H7 (cell line): ENCODE results near the gene DPH1. TPM values are rescaled to one million over a fixed set of nuclear protein-coding genes. Genes with fewer than 3 reads are reported as not detected.

ENCODE experiments used
- DNase-seq: peaks from one replicate; pipeline ENCODE4 v3.0.0; 2012
- H3K27me3 ChIP-seq: 2 replicates; pipeline ENCODE4 v1.6.0; 2011; ENCODE audit warnings: mild to moderate bottlenecking, low read length; ENCODE audit not compliant: control insufficient read depth, insufficient read depth
- H3K36me3 ChIP-seq: replicated peaks from 2 replicates; pipeline ENCODE4 v1.5.1; 2011; ENCODE audit warnings: low read length; ENCODE audit not compliant: control insufficient read depth, insufficient read depth
- H3K4me3 ChIP-seq: 2 replicates; pipeline ENCODE4 v1.5.1; 2011; ENCODE audit warnings: low read depth, mild to moderate bottlenecking, control low read depth, low read length, moderate library complexity; ENCODE audit not compliant: insufficient read depth
- total RNA-seq: library from RNA; depleted of rRNA; stranded (reverse); fragments of >200 nt; shearing (Covaris generic); gene quantifications from 2 replicates; pipeline ENCODE4 v1.2.3, GENCODE V29; 2014

The DPH1 gene
- total RNA-seq, 1 experiment from 2014 or later: 37.0 TPM

DNA sequence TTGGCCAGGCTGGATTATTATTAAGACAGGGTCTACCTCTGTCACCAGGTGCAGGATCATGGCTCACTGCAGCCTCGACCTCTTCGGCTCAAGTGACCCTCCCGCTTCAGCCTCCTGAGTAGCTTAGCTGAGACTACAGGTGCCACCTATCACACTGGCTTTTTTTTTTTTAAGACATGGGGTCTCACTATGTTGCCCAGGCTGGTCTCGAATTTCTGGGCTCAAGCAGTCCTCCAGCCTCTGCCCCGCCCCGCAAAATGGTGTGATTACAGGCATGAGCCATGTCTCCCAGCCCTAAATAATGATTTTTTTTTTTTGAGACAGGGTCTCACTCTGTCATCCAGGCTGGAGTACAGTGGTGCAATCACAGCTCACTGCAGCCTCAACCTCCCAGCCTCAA is 17.6 kb downstream of the DPH1 start:
- DNase-seq: no peak
- Histone ChIP-seq H3K4me3 (no peak overlapping the region), H3K27me3 (peaks cover 35% of the 10 kb centered on the region), H3K36me3 (peaks cover 4% of the 10 kb centered on the region)

DNA sequence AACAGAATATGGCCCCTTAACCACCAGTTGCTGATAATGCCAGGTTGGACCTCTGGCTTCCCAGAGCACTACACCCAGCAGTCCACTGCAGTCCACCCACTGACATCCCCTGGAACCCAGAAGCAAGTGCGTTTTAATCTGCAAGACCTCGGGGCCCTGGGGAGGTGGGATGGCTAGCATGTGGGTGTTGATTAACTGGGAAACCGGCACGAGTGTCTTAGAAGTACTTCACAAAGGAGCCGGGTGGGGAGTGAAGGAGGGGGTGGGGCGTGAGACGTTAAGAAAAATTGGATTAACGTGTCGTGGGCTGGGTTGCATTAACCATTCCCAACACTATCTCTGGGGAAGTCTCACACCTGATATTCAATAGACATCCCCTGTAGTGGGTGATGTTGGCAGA is 18.9 kb downstream of the DPH1 start:
- DNase-seq: no peak
- no peak overlapping the region for H3K4me3 ChIP-seq
- H3K36me3 ChIP-seq: no peaks in the 10 kb centered on the region
- H3K27me3 ChIP-seq: peaks cover 45% of the 10 kb centered on the region

DNA sequence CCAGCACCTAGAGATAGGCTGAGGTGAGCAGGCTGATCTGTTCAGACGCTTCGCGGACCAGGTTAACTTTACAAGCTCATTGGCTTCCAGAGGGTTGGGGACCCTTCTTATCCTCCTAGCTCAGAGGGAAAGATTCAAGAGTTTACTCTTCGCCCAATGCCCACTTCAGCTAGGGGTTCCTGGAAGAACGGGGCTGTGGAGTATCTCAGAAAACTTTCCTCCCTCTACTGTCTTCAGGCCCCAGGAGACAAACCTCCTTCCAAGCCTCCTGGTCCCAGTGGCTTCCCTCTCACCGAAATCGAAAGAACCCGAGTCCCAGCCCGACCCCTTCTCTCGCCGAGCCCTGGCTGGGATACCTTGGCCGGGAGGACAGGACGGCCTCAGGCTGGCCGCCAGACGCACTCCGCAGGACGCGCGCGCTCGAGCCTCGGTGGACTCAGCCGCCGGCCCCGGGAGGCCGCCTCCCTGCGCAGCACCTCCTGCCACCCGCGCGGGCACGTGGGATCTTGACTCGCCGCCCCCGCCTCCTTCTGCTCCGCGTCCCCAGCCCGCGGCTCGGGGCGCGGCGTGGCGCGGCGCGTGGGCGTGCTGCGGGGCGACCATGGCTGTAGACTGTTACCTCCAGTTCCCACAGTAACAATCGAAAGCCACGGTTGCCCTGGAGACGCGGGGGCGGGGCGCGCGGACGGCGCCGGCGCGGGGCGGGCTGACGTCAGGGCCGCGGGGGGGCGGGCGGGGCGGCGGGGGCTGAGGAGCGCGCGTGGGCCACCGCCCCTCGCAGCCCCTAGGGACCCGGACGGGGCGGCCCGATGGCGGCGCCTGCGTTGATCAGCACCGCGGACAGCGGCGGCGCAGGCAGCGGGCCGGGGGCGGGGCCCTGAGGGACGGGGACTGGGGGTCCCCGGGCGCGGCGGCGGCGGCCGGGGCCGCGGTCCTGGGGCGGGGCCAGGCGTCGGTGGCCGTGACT is 19.7 kb downstream of the DPH1 start:
- no peaks in the 10 kb centered on the region for H3K36me3 ChIP-seq
- DNase-seq: peak; percentile 99
- H3K4me3 ChIP-seq: peak overlapping the region; percentile 30
- H3K27me3 ChIP-seq: peaks cover 53% of the 10 kb centered on the region

GRCh38 chr17:2050300-2051060 is 20.5 kb downstream of the DPH1 start:
- DNase-seq: peak; percentile 89
- Histone ChIP-seq H3K36me3 (no peaks in the 10 kb centered on the region), H3K4me3 (peak overlapping the region; percentile 30), H3K27me3 (peaks cover 61% of the 10 kb centered on the region)

GRCh38 chr17:2051061-2051932 is 21.3 kb downstream of the DPH1 start:
- H3K27me3 ChIP-seq: peaks cover 68% of the 10 kb centered on the region
- peak overlapping the region; percentile 14; the same call in 1 of the 2 replicates for H3K4me3 ChIP-seq
- no peaks in the 10 kb centered on the region for H3K36me3 ChIP-seq
- peak; percentile 80 for DNase-seq

- Histone ChIP-seq H3K4me3 (no peak overlapping the region), H3K36me3 (no peaks in the 10 kb centered on the region), H3K27me3 (peaks cover 75% of the 10 kb centered on the region)
- no peak for DNase-seq
These were observed 22.1 kb downstream of the DPH1 start for GRCh38 chr17:2051933-2052559.

- Histone ChIP-seq H3K36me3 (no peaks in the 10 kb centered on the region), H3K27me3 (peaks cover 82% of the 10 kb centered on the region), H3K4me3 (peak overlapping the region; percentile 41)
- DNase-seq: peak; percentile 91
These were observed 23.7 kb downstream of the DPH1 start for GRCh38 chr17:2053380-2054261.

DNA sequence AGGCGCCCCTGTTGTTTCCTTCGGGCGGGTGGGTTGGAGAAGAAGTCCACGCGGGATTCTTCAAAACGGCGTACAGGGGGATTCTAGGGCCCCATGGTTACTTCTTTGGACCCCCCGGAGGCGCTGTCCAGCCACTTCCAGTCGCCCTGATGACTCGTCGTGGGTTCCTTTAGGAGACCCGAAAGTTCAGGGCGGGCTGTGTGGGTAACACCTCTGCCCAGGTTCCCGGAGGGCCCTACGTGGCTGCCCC is 24.2 kb downstream of the DPH1 start:
- Histone ChIP-seq H3K4me3 (peak overlapping the region; percentile 41), H3K27me3 (peaks cover 78% of the 10 kb centered on the region), H3K36me3 (no peaks in the 10 kb centered on the region)
- no peak for DNase-seq

DNA sequence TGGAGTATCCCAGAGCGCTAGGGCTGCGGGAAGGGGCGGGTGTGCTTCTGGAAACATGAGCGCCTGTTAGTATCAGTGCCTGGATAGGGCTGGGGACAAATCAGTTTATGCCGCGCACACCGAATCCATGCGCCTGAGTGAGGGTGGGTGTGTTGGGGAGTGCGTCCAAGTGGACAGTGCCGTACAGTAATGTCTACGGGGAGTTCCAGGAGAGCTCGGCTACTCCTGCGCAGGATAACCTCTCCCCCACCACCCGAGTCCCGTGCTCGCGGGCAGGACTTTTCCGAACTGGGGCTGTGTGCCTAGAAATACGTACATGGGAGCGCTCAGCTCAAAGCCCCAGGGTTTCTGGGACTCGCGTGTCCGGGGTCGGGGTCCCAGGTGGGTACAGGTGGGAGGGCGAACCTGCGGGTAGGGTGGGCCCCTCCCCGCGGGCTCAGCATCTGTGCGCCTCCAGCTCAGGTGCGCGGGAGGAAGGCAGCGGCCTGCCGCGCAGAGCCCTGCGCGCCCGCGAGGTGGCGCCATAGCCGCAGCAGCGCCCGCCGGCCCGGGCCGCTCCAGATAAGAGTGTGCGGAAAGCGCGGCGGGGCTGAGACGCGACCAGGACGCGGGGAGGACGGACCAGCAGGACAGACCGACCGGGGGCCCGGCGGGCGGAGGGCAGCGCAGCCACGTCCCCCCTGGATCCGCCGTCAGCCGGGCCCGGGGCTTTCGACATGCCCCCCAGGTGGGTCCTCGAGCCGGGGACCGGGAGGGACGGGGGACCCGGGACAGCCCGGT is 24.7 kb downstream of the DPH1 start, which contains the start of gene HIC1:
HIC1 (plus strand) TSS at position 592 of the 780 bp plus-strand sequence. CDS start 1,588 bp downstream, outside the sequence.
- Histone ChIP-seq H3K27me3 (peaks cover 77% of the 10 kb centered on the region), H3K36me3 (no peaks in the 10 kb centered on the region), H3K4me3 (peak within 1 kb of the TSS; percentile 41)
- DNase-seq: peak; percentile 96

GRCh38 chr17:2055292-2056205 is 25.6 kb downstream of the DPH1 start:
- peak overlapping the region; percentile 35 for H3K4me3 ChIP-seq
- peaks cover 79% of the 10 kb centered on the region for H3K27me3 ChIP-seq
- H3K36me3 ChIP-seq: no peaks in the 10 kb centered on the region
- peak; percentile 86 for DNase-seq

DNA sequence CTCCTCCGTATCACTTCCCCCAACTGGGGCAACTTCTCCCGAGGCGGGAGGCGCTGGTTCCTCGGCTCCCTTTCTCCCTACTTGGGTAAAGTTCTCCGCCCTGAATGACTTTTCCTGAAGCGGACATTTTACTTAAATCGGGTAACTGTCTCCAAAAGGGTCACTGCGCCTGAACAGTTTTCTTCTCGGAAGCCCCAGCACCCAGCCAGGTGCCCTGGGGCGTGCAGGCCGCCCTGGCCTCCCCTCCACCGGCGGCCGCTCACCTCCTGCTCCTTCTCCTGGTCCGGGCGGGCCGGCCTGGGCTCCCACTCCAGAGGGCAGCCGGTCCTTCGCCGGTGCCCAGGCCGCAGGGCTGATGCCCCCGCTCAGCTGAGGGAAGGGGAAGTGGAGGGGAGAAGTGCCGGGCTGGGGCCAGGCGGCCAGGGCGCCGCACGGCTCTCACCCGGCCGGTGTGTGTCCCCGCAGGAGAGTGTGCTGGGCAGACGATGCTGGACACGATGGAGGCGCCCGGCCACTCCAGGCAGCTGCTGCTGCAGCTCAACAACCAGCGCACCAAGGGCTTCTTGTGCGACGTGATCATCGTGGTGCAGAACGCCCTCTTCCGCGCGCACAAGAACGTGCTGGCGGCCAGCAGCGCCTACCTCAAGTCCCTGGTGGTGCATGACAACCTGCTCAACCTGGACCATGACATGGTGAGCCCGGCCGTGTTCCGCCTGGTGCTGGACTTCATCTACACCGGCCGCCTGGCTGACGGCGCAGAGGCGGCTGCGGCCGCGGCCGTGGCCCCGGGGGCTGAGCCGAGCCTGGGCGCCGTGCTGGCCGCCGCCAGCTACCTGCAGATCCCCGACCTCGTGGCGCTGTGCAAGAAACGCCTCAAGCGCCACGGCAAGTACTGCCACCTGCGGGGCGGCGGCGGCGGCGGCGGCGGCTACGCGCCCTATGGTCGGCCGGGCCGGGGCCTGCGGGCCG is 26.5 kb downstream of the DPH1 start:
- peak; percentile 90 for DNase-seq
- Histone ChIP-seq H3K36me3 (no peaks in the 10 kb centered on the region; the same call in 1 of the 2 replicates), H3K27me3 (peaks cover 70% of the 10 kb centered on the region), H3K4me3 (no peak overlapping the region)
